Activated naive CD4-positive, alpha-beta T cell treated with anti-CD3 and anti-CD28 coated beads, Interleukin-2, amount 50 U/mL, for 16 hours (primary cell): ENCODE measurements around the gene DTYMK.

Experiments used
- DNase-seq: peaks from one replicate; pipeline ENCODE4 v3.0.0-alpha.2; 2020

The DTYMK gene, protein sequence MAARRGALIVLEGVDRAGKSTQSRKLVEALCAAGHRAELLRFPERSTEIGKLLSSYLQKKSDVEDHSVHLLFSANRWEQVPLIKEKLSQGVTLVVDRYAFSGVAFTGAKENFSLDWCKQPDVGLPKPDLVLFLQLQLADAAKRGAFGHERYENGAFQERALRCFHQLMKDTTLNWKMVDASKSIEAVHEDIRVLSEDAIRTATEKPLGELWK

DNA sequence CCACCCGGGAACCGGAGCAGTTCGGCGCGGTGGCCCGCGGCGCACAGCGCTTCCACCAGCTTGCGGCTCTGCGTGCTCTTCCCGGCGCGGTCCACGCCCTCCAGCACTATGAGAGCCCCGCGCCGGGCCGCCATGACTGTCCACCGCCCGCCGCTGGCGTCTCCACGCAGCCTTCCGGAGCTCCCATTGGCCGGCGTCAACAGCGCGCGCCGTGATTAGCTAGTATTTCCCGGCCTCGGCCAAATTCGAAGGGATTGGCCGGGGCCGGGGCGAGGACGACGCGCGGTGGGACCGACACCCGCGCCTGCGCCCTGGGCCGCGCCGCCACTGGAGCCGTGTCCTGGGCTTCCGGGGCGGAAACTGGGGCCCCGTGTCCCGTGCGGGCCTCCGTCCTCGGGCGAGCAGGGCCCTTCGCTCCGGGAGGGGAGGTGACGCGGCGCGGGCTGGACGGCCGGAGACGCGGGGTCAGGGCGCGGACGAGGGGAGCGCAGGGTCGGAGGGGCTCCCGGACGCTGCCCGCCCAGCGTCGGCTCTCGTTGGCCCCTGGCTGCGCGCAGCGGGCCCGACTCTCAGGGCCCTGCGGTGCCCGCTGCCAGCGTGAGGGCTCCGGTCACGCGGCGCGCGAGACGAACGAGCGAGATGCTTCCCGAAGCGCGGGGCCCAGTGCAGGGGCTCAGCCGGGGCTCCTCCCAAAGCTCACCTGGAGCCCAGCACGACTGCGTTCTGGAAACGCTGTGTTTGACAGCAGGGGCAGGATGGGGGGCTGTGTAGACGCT, at the start of gene DTYMK:
Gene DTYMK, minus strand, starts transcription at position 166 of the 776 bp plus-strand sequence. Its CDS starts 32 bp downstream, at position 134.
- peak; percentile 96 for DNase-seq

DNA sequence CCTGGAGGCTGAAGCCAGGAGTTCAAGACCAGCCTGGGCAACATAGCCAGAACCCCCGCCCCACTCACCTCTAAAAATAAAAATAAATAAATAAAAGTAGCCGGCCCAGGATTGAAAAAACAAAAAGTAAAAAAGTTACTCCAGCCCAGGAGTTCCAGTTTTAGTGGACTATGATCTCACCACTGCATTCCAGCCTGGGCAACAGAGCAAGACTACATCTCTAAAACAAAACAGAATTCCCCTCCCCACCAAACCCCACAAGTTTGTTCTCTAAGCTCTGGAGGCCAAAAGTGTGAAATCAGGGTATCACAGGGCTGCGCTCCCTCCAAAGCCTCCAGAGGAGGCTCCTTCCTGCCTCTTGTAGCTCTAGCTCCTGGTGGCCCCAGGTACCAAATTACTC, 49.5 kb upstream of the DTYMK start:
- DNase-seq: no peak

DNA sequence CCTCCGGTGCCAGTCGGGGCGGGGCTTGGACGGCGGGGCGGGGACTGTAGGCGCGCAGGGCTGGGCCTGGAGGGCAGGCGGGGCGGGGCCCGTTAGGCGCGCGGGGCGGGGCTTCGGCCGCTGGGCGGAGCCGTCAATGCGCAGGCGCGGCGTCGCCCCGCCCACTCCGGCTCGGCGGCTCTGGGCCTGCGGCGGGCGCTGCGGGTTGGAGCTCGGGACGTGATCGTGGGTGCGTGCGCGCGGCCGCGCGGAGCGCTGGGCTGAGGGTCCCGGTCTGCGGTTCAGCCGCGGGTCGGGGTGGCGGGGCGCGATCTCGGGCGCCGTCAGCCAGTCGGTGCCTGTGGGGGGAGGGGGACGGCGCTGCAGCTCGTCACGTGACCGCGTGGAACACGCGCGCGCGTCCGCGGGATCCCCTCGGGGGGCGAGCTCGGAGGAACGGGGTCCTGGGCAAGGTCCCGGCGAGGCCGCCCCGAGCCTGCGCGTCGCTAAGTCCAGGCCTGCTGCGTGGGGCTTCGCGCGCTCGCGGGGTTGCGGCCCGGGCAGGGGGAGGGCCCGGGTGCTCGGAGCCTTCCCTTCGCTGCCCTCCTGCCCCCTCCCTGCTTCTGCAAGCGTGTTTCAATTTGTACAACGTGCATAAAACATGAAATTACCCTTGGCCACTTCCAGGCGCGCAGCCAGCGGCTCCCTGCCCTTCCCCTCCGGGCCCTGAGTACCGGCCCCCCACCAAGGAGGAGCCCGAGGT, 48.0 kb upstream of the DTYMK start, which contains the start of gene D2HGDH:
Gene D2HGDH, plus strand, starts transcription at position 164 of the 742 bp plus-strand sequence. CDS start 595 bp downstream, outside the sequence.
- peak; percentile 93 for DNase-seq

DNA sequence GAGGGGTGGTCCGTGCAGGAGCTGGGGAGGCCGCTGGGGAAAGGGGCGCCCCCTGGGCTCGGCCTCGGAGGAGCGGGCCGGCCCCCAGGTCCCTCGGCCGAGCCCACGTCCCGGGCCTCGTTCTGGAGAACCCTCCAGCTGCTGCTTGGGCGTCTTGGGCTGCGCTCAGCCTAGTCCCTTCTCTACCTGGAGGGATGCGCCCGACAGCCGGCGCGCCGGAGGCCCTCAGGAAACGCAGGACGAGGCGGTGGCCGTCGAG, 47.5 kb upstream of the DTYMK start:
- no peak for DNase-seq

DNA sequence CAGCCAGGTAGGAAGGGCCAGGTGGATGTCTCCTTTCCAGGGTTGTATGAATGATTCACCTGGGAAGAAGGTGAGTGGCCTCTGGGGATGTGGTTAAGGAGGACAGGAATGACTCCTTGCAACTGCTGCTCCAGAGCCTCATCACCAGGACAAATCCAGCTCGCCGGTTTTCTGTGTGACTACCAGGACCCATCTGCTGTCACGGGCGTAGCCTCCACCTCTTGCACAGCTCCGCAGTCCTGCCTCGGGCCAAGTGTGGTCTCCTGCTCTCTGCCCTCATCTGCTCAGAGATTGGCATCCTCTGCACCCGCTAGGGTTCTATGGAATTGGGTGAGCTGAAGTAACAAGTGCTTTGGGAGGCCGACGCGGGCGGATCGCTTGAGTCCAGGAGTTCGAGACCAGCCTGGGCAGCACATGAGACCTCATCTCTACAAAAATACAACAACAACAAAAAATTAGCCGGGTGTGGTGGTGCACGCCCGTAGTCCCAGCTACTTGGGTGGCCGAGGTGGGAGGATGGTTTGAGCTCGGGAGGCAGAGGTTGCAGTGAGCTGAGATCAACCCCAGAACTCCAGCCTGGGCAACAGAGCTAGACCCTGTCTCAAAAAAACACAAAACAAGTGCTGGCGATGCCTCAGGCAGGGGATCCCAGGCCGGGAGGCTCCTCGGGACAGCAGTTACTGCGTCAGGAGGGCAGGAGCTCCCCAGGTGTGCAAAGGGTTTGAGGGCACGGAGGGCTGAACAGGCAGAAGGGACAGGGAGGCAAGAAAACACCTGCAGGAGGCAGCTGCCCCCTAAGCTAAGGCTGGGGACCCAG, 47.0 kb upstream of the DTYMK start:
- DNase-seq: no peak

DNA sequence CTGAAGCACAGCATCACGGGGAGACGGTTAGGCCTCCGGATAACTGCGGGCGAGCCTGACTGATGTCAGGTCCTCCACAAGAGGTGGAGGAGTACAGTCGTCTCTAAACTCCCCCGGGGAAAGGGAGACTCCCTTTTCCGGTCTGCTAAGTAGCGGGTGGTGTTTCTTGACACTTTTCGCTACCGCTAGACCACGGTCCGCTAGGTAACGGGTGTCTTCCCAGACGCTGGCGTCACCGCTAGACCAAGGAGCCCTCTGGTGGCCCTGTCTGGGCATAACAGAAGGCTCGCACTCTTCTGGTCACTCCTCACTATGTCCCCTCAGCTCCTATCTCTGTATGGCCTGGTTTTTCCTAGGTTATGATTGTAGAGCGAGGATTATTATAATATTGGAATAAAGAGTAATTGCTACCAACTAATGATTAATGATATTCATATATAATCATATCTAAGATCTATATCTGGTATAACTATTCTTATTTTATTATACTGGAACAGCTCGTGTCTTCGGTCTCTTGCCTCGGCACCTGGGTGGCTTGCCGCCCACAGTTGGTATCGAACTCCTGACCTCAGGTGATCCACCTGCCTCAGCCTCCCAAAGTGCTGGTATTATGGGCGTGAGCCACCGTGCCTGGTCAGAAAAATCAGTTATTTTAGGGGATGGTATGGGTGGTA, 46.0 kb upstream of the DTYMK start:
- peak; percentile 56 for DNase-seq

DNA sequence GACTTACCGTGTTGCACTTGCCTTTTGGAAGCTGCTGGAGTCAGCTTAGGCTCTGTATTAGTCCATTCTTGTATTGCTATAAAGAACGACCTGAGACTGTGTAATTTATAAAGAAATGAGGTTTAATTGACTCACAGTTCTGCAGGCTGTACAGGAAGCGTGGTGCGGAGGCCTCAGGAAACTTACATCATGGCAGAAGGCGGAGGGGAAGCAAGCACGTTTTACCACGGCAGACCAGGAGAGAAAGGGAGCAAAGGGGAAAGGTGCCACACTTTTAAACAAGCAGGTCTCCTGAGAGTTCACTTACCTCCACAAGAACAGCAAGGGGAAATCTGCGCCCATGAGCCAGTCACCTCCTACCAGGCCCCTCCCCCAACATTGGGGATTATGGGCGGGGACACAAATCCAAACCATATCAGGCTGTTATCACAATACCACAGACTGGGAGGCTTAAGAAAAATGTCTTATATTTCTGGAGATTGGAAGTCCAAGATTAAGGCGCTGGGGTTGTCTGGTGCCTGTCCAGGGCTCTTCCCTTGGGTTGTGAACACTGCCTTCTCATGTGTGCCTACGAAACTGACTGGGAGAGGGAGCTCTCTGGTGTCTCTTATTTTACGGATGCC, 44.2 kb upstream of the DTYMK start:
- no peak for DNase-seq

DNA sequence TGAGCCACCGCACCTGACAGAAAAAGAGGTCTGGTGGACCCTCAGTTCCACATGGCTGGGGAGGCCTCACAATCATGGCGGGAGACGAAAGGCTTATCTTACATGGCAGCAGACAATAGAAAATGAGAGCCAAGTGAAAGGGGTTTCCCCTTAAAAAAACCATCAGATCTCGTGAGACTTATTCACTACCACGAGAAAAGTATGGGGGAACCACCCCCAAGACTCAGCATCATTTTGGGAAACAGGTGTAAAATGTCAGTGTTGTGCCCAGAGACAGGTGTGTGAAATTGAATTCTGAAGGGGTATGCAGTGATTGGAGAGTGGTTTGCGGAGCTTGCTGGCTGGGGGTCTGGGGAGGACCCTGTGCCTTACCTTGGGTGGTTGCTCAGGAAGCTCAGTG, 43.3 kb upstream of the DTYMK start:
- no peak for DNase-seq

DNA sequence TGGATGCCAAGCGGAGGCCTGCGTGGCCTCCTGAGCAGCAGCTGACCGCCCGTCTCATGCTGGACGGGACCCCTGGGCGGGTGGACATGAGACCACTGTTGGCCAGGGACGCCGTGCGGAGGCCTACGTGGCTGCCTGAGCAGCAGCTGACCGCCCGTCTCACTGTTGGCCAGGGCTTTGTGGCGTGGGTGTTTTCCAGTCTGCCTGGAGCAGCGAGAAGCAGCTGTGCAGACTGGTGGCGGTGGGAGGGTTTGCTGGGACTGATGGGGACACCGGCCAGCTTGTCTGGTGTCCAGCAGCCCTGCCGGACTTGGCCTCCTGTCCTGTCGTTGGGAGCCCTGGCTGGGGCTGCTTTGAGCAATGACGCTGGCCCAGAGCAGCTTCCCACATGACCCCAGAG, 42.0 kb upstream of the DTYMK start:
- DNase-seq: no peak

DNA sequence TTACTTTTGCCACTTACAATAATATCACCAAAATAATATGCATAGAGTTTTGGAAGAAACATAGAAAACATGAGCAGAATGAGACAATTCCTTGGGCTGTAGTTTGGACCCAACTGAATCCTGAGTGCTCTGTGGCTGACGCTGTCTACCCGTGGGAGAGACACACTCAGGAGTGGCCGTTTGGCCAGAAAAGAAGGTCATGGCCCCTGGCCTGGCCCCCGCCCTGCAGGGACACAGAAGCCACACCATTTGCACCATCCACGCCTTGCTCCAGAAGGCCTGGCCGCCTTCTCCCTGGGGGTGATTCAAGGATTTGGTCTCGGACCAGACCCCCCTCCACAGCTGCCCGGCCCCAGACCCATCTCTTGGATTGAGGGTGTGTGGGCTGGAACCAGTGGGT, 41.4 kb upstream of the DTYMK start:
- no peak for DNase-seq

DNA sequence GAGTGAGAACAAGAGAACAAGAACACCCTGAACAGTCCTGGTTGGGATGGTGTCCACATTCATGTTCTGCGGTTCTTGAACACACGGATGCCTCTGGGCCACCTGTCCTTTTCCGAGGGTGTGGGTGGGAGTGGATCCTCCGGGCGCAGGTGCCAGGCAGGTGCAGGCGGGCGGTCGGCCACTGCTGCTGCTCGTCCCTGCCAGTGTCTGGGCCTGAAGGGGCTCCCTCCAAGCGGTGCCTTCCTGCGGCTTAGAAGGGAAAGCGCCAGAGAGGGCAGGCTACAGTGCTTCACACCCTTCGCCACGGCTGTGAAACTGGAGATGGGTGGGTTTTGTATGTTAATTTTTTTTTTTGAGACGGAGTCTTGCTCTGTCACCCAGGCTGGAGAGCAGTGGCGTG, 39.8 kb upstream of the DTYMK start:
- DNase-seq: no peak

DNA sequence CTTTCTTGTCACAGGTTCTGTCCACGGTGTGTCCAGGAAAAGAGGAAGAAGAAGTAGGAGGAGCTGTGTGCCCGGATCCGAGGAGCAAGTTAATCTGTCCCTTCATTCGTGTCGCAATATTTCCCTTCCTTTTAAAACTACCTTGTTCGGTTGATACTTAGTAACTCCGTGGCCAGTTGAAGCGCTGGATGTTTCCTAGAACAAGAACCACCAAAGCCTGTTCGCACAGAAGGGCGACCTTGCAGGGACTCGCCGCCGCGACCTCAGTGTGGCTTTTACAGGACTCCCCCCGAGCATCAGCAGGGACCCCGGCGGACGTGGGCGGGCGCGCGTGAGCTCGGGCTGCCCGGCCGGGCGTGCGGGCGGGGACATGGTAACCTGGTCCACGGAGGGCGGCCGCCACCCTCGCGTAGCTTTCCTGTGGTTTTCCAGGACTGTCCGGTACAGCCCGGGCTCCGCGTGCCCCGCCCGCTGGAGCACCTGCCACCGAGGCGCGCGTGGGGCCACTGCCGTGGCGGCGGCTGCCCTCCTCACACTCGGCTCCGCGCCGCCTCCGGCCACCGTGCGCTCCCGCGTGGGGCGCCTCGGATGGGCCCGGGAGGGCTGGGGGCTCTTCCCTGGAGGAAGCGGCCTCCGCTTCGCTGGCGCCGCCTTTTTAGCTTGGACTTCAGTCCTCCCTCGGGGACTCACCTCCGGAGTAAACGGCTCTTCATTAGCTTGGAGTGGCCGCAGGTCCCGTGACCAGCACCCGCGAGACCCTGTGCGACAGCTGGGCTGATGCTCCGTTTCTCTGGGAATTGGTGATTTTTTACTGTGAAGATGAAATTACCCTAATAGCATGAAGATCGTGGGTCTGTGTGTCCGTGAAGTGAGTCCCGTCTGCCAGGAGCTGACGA, 38.6 kb upstream of the DTYMK start:
- no peak for DNase-seq

DNA sequence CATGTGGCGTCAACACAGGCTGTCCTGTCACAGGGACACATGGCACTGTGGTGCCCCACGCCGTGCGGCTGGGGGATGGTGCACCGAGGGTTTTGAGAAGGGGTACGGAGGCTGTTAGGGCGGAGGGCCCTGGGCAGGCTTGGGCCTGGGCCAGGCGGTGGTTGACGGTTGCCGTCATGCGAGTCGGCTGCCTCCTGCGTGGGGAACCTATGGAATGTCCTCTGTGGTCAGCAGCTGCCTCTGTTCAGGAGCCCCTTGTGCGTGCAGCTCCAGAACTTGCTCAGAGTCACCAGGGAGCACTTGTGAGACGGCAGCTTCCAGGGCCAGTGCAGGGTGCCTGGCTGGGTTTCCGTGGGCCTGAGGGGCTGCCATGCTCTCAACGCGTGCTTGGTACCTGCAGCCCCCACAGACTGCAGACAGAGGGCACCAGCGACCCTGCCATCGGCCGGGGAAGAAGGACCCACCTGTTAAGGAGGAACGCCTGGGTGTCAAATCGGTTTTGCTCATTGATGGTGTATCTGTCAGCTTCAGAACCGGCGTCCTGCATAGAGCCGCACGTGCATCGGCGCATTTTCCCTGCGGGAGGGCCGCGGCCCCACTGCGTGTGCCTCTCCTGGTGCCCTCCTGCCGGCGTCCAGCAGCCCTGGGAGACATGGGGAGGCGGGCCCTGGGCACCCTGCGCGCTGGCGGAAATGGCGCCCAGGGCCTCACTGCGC, 37.8 kb upstream of the DTYMK start:
- DNase-seq: peak; percentile 44

DNA sequence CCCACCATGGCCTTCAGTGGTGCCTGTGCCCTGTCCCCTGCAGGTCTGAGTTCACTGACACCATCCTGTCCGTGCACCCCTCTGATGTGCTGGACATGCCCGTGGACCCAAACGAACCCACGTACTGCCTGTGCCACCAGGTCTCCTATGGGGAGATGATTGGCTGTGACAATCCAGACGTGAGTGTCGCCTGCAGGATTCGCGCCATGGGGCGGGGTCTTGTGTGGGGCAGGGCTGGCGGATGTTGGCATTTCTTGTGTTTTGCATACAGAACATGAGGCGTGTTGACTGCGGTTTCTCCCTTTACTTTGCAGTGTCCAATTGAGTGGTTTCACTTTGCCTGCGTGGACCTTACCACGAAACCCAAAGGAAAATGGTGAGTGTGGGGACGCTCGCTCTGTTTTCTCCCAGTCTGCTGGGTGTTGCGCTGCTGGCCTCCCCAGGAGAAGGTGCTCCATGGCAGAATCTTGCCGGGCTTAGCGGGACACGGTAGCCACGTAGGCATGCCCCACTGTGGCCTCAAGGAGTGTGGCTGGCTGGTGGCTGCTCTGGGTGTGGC, 36.4 kb upstream of the DTYMK start:
- no peak for DNase-seq

DNA sequence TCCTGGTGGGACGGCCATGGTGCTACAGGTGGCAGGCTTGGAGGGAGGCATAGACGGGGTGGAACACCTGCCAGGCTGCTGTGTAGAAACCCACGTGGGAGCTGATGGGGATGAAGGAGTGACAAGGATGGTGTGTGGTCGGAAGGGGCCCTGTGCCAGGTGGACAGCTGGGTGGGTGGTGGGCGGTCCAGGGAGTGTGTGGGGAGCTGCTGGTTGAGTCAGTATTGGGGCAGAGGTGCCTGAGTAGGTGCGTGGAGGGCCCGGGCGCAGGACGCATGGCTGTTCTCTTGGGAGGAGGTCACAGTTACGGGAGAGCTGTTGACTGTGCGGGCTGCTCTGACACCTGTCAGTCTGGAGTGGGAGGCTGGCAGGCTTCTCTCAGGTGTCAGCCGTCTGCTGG, 35.2 kb upstream of the DTYMK start:
- DNase-seq: no peak

DNA sequence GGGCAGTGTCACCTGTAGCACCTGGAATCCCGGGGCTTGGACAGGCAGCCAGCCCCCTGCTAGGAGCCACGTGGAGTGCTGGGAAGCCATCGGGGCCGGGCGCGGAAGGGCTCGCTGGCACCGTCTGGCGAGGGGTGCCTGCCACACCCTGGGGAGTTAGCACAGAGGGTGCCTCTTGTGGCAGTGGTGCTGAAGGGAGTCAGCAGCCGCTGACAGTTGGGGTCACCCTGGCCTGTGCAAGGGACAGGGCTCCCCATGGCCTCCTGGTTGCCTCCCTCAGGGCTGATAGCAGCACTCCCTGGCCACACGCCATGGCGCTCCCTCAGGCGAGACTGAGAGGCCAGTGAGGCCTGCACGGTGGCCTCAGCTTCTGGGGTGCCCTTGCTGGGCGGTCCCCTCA, 33.9 kb upstream of the DTYMK start:
- DNase-seq: no peak

DNA sequence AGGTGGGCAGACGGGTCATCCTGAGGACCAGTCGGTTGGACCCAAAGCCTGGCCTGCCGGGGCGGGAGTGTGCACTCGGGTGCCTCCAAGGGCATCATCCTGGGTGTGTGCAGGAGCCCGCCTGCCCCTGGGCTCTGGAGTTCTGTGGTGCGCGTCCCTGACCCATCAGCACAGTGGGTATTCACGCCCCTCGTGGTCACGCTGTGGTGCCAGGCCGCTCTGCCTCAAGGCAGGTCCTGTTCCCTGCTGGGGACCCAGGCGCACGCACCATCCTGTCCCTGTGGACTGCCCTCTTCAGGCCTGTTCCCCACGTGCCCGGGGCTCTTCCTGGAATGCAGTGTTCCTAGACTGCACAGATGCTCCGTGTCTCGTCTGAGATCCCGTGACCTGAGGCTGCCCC, 33.5 kb upstream of the DTYMK start:
- no peak for DNase-seq

DNA sequence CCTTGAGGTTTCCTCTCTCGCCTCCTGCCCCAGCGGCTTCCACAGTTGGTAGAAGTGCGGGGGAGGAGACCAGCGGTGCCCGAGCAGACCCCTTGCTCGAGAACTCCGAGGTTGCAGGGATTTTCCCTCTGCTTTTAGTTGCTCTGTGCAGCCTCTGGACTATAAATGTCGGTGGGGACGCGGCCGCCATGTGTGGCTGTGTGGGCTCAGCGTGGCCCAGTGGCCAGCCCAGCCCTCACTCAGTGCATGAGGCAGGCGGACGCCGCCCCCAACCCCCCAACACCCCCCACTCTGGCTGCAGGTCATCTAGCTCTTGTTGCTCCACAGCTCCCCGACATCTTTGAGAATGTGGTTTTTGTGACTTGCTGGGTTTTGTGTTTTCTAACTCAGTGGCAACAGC, 32.5 kb upstream of the DTYMK start:
- DNase-seq: no peak

DNA sequence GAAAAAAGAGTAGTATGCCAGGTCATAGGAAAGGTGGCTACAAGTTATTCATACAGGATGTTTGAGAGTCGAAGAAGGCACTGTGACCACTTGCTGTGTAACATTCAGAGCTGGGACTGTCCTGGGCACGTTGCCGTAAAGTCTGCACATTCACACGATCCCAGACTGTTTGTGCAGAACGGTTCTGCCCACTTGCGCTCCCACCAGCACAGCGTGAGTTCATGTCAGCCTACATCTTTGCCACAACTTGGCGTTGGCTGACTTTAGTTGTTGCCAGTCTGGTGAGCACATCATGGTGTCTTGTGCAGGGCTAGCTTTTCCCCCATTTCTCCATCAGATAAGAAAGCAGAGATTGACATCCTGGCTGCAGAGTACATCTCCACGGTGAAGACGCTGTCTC, 22.3 kb upstream of the DTYMK start:
- DNase-seq: no peak

DNA sequence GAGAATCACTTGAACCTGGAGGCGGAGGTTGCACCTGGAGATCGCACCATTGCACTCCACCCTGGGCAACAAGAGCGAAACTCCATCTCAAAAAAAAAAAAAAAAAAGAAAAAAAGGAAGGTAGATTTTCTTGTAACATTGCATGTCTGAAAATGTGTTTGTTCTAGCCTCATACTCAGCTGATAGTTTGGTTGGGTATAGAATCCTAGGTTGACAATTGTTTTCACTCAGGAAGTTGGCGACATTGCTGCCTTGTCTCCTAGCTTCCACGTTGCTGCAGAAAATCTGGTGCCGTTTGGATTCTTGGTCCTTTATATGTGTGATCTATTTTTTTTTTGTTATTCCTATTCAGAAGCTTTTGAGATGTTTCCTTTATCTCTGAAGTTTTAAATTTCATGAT, 19.9 kb upstream of the DTYMK start:
- DNase-seq: no peak
